GM06990 (cell line): ENCODE measurements around the gene VSIG2.

Source experiments
- DNase-seq: peaks from one replicate; pipeline ENCODE4 v3.0.0-alpha.2; 2011; ENCODE audit not compliant: insufficient read length; ENCODE audit errors: extremely low read depth
- H3K27me3 ChIP-seq: replicated peaks from 2 replicates; pipeline ENCODE4 v1.6.0; 2011; ENCODE audit warnings: low read length; ENCODE audit not compliant: control insufficient read depth, insufficient read depth
- H3K36me3 ChIP-seq: 2 replicates; pipeline ENCODE4 v1.5.1; 2011; ENCODE audit warnings: low read length; ENCODE audit not compliant: control insufficient read depth, insufficient read depth
- H3K4me3 ChIP-seq: replicated peaks from 2 replicates; pipeline ENCODE4 v1.5.1; 2011; ENCODE audit warnings: low read depth, mild to moderate bottlenecking, control low read depth, low read length
- TF ChIP-seq, protein P1 (sequence below): IDR thresholded peaks from 2 replicates; pipeline ENCODE4 v1.5.1; 2011; ENCODE audit warnings: low read length, control low read depth, mild to moderate bottlenecking, inconsistent platforms; ENCODE audit not compliant: insufficient read depth, poor library complexity, severe bottlenecking

The VSIG2 gene

DNA sequence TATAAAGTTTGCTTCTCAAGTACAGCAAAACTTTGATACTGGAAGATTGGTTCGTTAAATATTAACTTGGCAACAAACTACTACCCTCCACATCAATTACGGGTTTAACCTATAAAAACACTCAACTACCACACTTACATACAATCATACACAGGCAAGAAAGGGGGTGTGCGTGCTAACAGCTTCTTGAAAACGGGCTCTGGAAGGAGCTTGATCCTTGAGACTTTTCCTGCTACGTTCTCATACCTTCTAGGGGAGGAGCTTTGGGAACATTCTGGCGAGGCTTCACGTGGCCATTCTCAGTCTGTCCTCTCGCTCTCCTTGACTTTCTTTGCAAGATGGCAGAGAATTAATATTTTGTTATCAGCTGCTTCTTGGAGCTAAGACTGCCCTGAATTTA, 16.9 kb upstream of the VSIG2 start:
- H3K36me3 ChIP-seq = peaks cover 1% of the 10 kb centered on the region; the same call in 1 of the 2 replicates
- no peak overlapping the region for H3K4me3 ChIP-seq
- DNase-seq = no peak
- no peaks in the 10 kb centered on the region for H3K27me3 ChIP-seq
- TF ChIP-seq, protein P1, sequence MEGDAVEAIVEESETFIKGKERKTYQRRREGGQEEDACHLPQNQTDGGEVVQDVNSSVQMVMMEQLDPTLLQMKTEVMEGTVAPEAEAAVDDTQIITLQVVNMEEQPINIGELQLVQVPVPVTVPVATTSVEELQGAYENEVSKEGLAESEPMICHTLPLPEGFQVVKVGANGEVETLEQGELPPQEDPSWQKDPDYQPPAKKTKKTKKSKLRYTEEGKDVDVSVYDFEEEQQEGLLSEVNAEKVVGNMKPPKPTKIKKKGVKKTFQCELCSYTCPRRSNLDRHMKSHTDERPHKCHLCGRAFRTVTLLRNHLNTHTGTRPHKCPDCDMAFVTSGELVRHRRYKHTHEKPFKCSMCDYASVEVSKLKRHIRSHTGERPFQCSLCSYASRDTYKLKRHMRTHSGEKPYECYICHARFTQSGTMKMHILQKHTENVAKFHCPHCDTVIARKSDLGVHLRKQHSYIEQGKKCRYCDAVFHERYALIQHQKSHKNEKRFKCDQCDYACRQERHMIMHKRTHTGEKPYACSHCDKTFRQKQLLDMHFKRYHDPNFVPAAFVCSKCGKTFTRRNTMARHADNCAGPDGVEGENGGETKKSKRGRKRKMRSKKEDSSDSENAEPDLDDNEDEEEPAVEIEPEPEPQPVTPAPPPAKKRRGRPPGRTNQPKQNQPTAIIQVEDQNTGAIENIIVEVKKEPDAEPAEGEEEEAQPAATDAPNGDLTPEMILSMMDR = no peak

DNA sequence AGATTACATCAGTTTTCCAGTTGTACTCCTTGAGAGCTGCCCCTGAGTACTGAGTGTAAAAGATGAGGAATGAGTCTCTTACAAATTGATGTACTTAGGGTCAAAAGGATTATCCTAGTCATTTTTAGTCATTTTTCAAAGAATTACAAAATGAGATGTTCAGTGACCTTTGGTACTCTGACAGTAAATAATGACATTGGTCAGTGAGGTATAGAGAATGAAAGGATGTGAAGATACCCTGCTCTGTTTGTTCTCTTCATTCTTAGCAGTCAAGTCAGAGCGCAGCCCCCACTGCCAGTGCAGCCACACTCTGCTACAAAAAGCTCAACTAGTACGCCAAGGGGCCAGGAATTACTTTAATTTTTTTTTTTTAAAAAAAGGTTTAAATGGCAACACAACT, 14.1 kb upstream of the VSIG2 start:
- no peak for DNase-seq
- peaks cover 1% of the 10 kb centered on the region; the same call in 1 of the 2 replicates for H3K36me3 ChIP-seq
- TF ChIP-seq, protein P1 = no peak
- no peaks in the 10 kb centered on the region for H3K27me3 ChIP-seq
- H3K4me3 ChIP-seq = no peak overlapping the region

DNA sequence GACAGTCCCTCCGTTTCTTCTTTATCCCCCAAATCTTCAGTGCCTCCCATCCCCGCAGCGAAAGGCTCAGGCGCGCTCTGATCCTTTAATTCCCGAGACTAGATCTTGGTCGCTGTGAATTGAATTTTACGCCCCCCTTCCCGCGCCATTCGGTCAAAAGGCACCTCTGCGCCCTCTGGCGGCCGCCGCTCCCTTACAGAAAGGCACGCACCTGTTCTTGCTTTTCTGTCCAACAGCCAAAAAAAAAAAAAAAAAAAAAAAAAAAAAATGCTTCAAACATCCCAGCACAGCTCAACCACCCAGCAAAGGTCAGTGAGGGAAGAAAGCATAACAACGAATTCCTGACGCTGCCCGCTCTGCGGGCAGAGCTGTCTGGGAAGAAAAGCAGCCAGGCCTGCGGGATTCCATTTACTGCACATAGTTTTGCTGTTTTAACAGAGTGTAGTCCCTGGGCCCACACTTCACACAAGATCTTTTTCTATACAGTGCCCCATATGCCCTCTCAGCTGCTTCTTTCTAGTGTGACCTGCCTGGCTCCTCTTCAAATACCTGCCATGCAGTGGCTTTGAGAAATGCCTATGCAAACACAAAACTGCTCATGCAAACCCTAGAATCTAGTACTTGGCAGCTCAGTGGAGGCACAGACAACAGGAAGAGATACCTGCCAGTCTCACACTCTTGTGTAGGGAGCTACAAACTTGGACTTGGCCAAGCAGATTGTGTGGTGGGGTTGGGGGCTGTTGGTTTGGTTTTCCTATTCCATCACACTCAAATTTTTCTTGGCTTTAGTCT, 11.3 kb upstream of the VSIG2 start:
- peak; percentile 76 for DNase-seq
- Histone ChIP-seq H3K27me3 (no peaks in the 10 kb centered on the region), H3K4me3 (peak overlapping the region; percentile 78), H3K36me3 (peaks cover 1% of the 10 kb centered on the region; the same call in 1 of the 2 replicates)
- TF ChIP-seq, protein P1 = peak; percentile 78

DNA sequence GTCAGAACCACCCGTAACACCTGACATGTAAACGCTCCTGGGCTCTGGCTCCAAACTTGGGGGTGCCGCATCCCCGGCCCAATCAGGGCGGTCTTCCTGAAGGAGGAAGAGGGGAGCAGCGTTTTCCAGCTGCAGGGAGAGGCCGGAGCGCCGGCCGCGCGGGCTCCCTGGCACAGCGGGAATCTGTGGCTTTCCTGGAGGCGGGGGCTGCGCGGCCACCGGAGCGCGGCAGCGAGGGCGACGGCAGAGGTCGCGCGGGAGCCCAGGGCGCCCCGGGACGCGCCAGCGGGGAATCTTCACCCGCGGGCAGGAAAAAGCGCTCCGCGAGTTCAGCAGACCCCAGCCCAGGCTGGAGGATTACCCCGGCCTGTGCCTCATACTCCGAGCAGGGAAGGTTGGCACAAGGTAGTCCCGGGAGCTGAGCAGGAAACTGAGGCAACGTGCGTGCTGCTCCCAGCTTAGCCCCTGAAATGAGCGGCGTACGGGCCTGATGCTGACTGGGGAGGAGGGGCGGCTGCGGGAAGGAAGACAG, 10.6 kb upstream of the VSIG2 start:
- Histone ChIP-seq H3K4me3 (peak overlapping the region; percentile 78), H3K27me3 (no peaks in the 10 kb centered on the region), H3K36me3 (peaks cover 1% of the 10 kb centered on the region; the same call in 1 of the 2 replicates)
- TF ChIP-seq, protein P1 = peak; percentile 1
- no peak for DNase-seq

DNA sequence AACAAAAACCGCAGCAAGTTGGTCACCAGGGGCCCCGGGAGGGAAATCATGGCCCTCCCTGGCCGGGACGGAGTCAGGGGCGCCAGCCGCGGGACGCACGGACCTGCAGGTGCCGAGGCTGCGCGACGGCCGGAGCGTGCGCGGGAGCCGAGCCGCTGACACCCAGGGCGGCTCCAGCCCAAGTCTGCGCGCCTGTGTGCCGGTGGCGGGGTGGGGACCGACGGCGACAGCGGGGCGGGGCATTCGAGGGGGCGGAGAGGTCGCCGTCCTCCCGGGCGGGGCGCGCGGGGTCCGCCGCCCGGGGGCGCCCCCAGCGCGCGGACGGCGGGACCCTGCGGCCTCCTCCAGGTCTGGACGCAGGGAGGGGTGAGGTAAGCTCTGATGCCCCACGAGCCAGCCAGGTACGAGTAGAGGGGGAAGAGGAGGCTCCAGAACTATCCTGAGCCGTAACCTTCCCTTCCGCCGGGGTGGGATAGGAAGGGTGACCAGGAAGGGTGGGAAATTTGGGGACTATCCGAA, 10.1 kb upstream of the VSIG2 start, which contains the start of gene ESAM:
Gene ESAM (minus strand): TSS at position 186 of the 519 bp plus-strand sequence. CDS start 136 bp downstream, at position 50.
- Histone ChIP-seq H3K4me3 (peak within 1 kb of the TSS; percentile 78), H3K36me3 (peaks cover 1% of the 10 kb centered on the region; the same call in 1 of the 2 replicates), H3K27me3 (no peaks in the 10 kb centered on the region)
- TF ChIP-seq, protein P1 = no peak
- DNase-seq = peak; percentile 82
